Testis (tissue), 3 donors: ENCODE data around the gene CTRB1. TPM values are rescaled to one million over a fixed set of nuclear protein-coding genes. Genes with fewer than 3 reads are reported as not detected.

Experiments used
- DNase-seq: peaks from one replicate; pipeline ENCODE4 v3.0.0-alpha.2; 2019
- H3K27ac ChIP-seq, 2 donors: fragments of 200-600 bp; sonication (generic); one replicate each; pipeline ENCODE4 v1.5.1; 2019
- H3K27me3 ChIP-seq: fragments of 200-600 bp; sonication (generic); one replicate; pipeline ENCODE4 v1.5.1; 2019
- H3K36me3 ChIP-seq: fragments of 200-600 bp; sonication (generic); one replicate; pipeline ENCODE4 v1.5.1; 2017; ENCODE audit warnings: low read depth; ENCODE audit errors: missing control alignments
- H3K4me1 ChIP-seq: fragments of 200-600 bp; sonication (generic); one replicate; pipeline ENCODE4 v1.5.1; 2019
- H3K4me3 ChIP-seq, 2 donors: fragments of 200-600 bp; sonication (generic); one replicate each; pipeline ENCODE4 v1.5.1; 2017 to 2019
- H3K9me3 ChIP-seq: fragments of 200-600 bp; sonication (generic); one replicate; pipeline ENCODE4 v1.5.1; 2017
- POLR2A ChIP-seq: fragments of 450-650 bp; IDR thresholded peaks from one replicate; pipeline ENCODE4 v1.6.1; 2017; ENCODE audit warnings: antibody characterized with exemption, mild to moderate bottlenecking, moderate library complexity
- WGBS, 2 donors: methylation state at CpG; one replicate each; pipeline ENCODE4 v1.1.5; 2018; 5-methylcytosine and 5-hydroxymethylcytosine counted together
- intact Hi-C: fragments of 100-400 bp; cut with DNase I; formaldehyde crosslinking; loops from one replicate; pipeline ENCODE4 v1.15.1; 2023; ENCODE audit warnings: low total_unique reads
- polyA plus RNA-seq: library from polyadenylated mRNA; stranded (reverse); fragments of 350-450 nt; fragmentation: Illumina TruSeq; extraction: RNeasy Lipid Tissue Mini Kit (QIAGEN cat#74804); gene quantifications from one replicate; pipeline ENCODE4 v1.2.3, GENCODE V29; 2014; ENCODE audit warnings: low read depth, low replicate concordance; ENCODE audit not compliant: insufficient read depth
- total RNA-seq, 2 donors: library from RNA; depleted of rRNA; stranded (reverse); fragments of >200 nt; gene quantifications; one replicate each; pipeline ENCODE4 v1.2.3, GENCODE V29; 2016
- TF ChIP-seq, protein P1 (sequence below), 3 experiments: fragments of 450-650 bp in 2 of 3; fragments of 200-600 bp in 1 of 3; sonication (generic) in 1 of 3; IDR thresholded peaks; one replicate each; pipeline ENCODE4 v1.5.1; 2016 to 2019; ENCODE audit warnings: antibody characterized with exemption in 3 of 3, mild to moderate bottlenecking in 2 of 3, moderate library complexity in 1 of 3

Gene CTRB1
- total and polyA plus RNA-seq, 3 donors from 2014 or later: 1.2 TPM; not detected in 2

DNA sequence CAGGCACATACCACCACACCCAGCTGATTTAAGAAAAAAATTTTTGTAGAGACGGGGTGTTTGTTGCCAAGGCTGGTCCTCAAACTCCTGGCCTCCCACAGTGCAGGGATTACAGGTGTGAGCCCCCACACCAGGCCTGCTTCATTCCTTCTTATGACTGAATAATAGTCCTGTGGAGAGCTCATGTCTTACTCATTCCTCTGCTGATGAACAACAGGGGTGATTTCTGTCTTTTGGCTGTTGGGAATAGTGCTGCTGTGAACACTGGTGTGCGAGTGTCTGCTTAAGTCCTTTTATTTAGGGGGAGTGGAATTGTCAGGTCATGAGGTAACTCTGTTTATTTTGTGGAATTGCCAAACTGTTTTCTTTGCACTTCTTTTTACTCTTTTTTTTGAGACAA, 2.7 kb upstream of the CTRB1 start:
- Histone ChIP-seq H3K9me3 (no peaks in the 10 kb centered on the region), H3K4me3 (no peak overlapping the region), H3K4me1 (no peaks in the 10 kb centered on the region), H3K27ac (no peak overlapping the region), H3K27me3 (no peaks in the 10 kb centered on the region), H3K36me3 (no peaks in the 10 kb centered on the region)
- intact Hi-C loops: no loop called here
- DNase-seq: no peak
- WGBS, 2 donors: 93 to 94% methylated on average over 2 of the region's 2 CpGs
- TF ChIP-seq, protein P1, sequence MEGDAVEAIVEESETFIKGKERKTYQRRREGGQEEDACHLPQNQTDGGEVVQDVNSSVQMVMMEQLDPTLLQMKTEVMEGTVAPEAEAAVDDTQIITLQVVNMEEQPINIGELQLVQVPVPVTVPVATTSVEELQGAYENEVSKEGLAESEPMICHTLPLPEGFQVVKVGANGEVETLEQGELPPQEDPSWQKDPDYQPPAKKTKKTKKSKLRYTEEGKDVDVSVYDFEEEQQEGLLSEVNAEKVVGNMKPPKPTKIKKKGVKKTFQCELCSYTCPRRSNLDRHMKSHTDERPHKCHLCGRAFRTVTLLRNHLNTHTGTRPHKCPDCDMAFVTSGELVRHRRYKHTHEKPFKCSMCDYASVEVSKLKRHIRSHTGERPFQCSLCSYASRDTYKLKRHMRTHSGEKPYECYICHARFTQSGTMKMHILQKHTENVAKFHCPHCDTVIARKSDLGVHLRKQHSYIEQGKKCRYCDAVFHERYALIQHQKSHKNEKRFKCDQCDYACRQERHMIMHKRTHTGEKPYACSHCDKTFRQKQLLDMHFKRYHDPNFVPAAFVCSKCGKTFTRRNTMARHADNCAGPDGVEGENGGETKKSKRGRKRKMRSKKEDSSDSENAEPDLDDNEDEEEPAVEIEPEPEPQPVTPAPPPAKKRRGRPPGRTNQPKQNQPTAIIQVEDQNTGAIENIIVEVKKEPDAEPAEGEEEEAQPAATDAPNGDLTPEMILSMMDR (IDR thresholded peaks at IDR 0.05): no peak

DNA sequence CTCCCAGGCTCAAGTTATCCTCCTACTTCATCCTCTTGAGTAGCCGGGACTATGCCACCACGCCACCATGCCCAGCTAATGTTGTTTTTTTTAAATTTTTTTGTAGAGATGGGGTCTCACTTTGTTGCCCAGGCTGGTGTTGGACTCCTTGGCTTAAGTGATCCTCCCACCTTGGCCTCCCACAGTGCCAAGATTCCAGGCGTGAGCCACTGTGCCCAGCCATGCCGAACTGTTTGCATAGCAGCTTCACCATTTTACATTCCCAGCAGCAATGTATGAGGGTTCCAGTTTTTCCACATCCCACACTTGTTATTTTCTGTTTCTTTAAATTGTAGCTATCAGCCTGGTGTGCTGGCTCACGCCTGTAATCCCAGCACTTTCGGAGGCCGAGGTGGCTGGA, 2.2 kb upstream of the CTRB1 start:
- Histone ChIP-seq H3K27me3 (no peaks in the 10 kb centered on the region), H3K9me3 (no peaks in the 10 kb centered on the region), H3K4me3 (no peak overlapping the region), H3K4me1 (no peaks in the 10 kb centered on the region), H3K36me3 (no peaks in the 10 kb centered on the region), H3K27ac (no peak overlapping the region)
- no peak for DNase-seq
- TF ChIP-seq, protein P1 (IDR thresholded peaks at IDR 0.05): no peak
- TF ChIP-seq POLR2A: no peak
- intact Hi-C loops: no loop called here
- 88 to 90% methylated on average over 7 of the region's 7 CpGs for WGBS, 2 donors

DNA sequence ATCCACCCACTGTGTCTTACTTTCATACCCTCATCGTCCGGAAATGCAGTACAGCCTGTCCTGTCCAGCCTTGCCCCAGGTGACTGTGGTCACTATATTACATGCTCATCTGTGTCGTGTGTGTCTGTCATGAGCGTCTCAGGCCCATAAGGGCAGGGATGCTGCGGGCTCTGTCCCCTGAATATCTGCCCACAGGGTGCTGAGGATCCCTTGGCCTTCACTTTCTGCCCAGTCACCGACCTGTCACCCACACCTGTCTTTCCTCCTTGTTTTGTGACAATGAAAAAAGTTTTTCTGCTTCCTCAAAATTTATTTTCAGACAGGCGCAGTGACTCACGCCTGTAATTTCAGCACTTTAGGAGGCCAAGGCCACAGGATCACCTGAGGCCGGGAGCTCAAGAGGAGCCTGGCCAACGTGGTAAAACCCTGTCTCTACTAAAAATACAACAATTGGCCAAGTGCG, 1.4 kb upstream of the CTRB1 start:
- H3K4me3 ChIP-seq: no peak overlapping the region
- TF ChIP-seq, protein P1 (IDR thresholded peaks at IDR 0.05): no peak
- no peak for TF ChIP-seq POLR2A
- WGBS, 2 donors: 88 to 91% methylated on average over 11 of the region's 11 CpGs

DNA sequence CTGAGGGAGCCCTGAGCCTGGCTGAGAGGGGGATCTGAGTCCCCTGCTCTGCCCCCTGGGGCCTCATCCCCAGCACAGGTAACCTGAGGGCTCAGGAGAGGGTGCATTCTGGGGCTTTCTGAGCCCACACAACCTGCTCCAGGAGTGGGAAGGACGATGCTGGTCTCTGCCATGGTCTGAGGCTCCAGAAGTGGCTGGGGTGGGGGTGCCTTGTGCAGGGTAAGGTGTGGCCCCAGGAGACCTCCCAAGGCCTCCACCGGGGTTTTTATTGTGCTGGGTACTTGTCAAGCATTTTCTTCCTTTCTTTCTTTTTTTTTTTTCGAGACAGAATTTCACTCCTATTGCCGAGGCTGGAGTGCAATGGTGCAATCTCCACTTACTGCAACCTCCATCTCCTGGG, 300 bp downstream of the CTRB1 start:
- H3K36me3 ChIP-seq: no peaks in the 10 kb centered on the region
- H3K27me3 ChIP-seq: no peaks in the 10 kb centered on the region
- 58 to 83% methylated on average over 3 to 4 of the region's 4 CpGs for WGBS, 2 donors
- intact Hi-C loops: no loop called here
- H3K27ac ChIP-seq: no peak overlapping the region
- no peaks in the 10 kb centered on the region for H3K9me3 ChIP-seq
- TF ChIP-seq, protein P1 (IDR thresholded peaks at IDR 0.05): no peak
- TF ChIP-seq POLR2A: no peak
- no peak overlapping the region for H3K4me3 ChIP-seq
- peaks cover 3% of the 10 kb centered on the region for H3K4me1 ChIP-seq
- no peak for DNase-seq

More for the DNA sequence above, 1.4 kb upstream of the CTRB1 start:
- H3K27me3 ChIP-seq: no peaks in the 10 kb centered on the region
- peaks cover 1% of the 10 kb centered on the region for H3K4me1 ChIP-seq
- H3K36me3 ChIP-seq: no peaks in the 10 kb centered on the region
- intact Hi-C loops: no loop called here
- H3K9me3 ChIP-seq: no peaks in the 10 kb centered on the region
- H3K27ac ChIP-seq: no peak overlapping the region
- DNase-seq: no peak

DNA sequence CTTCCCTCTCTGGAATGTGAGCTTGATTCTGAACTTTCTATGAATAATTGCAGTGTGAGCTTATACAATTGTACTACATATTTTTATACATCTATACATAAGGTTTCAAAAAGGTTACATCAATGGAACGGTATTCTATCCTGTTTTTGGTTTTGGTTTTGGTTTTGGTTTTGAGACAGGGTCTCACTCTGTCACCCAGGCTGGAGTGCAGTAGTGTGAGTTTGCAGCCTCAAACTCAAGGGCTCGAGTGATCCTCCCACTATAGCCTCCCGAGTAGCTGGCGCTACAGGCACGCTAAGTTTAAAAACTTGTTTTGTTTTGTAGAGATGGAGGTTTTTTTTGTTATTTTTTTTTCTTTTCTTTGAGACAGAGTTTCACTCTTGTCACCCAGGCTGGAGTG, 1.1 kb downstream of the CTRB1 start:
- DNase-seq: no peak
- no peak overlapping the region for H3K4me3 ChIP-seq
- H3K4me1 ChIP-seq: peaks cover 3% of the 10 kb centered on the region
- TF ChIP-seq, protein P1 (IDR thresholded peaks at IDR 0.05): no peak
- no peak for TF ChIP-seq POLR2A
- 42 to 52% methylated on average over 5 of the region's 5 CpGs for WGBS, 2 donors
- intact Hi-C loops: no loop called here
- no peak overlapping the region for H3K27ac ChIP-seq
- H3K27me3 ChIP-seq: no peaks in the 10 kb centered on the region
- no peaks in the 10 kb centered on the region for H3K36me3 ChIP-seq
- H3K9me3 ChIP-seq: no peaks in the 10 kb centered on the region
